HCT116 (cell line): ENCODE results near the gene EYA2.

Experiments
- CBX3 ChIP-seq: IDR thresholded peaks from 2 replicates; pipeline ENCODE4 v1.6.1; 2012; ENCODE audit warnings: low read depth
- POLR2A ChIP-seq: IDR thresholded peaks from 2 replicates; pipeline ENCODE4 v1.7.0; 2011; ENCODE audit warnings: borderline replicate concordance; ENCODE audit not compliant: insufficient read depth, insufficient read length; ENCODE audit errors: extremely low read depth
- POLR2AphosphoS5 ChIP-seq: IDR thresholded peaks from 2 replicates; pipeline ENCODE4 v1.6.1; 2011; ENCODE audit warnings: mild to moderate bottlenecking, low read depth, low read length, moderate library complexity
- TF ChIP-seq, protein P1 (sequence below), 3 experiments: fragments of 200-600 bp in 1 of 3; sonication (generic) in 1 of 3; IDR thresholded peaks in 2 of 3; conservative IDR thresholded peaks in 1 of 3; 2 replicates each; pipeline ENCODE4 v1.5.1; 2012 to 2017; ENCODE audit warnings: low read depth in 2 of 3, low read length in 2 of 3, antibody characterized with exemption in 1 of 3, borderline replicate concordance in 1 of 3, control low read depth in 1 of 3, mild to moderate bottlenecking in 1 of 3, mixed read lengths in 1 of 3, mixed run types in 1 of 3, moderate library complexity in 1 of 3; ENCODE audit not compliant: insufficient read depth in 1 of 3

DNA sequence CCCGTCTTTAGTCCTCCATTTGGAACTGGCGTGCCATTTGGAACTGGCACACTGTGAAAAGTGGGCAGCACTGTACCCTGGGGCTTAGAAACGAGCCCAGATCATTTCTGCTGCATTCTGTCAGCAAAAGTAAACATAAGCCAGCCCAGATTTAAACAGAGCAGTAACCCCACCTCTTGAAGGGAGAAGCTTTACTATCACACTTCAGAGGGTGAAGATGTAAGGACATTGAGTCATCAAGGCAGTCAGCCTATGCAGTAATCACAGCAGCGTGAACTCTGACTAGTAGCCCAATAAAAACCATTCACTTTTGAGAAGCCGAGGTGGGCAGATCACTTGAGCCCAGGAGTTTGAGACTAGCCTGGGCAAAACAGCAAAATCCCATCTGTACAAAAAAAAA, 216.9 kb downstream of the EYA2 start:
- no peak for TF ChIP-seq POLR2A
- TF ChIP-seq POLR2AphosphoS5, result no peak
- TF ChIP-seq, protein P1, sequence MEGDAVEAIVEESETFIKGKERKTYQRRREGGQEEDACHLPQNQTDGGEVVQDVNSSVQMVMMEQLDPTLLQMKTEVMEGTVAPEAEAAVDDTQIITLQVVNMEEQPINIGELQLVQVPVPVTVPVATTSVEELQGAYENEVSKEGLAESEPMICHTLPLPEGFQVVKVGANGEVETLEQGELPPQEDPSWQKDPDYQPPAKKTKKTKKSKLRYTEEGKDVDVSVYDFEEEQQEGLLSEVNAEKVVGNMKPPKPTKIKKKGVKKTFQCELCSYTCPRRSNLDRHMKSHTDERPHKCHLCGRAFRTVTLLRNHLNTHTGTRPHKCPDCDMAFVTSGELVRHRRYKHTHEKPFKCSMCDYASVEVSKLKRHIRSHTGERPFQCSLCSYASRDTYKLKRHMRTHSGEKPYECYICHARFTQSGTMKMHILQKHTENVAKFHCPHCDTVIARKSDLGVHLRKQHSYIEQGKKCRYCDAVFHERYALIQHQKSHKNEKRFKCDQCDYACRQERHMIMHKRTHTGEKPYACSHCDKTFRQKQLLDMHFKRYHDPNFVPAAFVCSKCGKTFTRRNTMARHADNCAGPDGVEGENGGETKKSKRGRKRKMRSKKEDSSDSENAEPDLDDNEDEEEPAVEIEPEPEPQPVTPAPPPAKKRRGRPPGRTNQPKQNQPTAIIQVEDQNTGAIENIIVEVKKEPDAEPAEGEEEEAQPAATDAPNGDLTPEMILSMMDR (IDR thresholded peaks at IDR 0.05 in 2 of 3, conservative IDR thresholded peaks at IDR 0.05 in 1 of 3; ENCODE audit: borderline replicate concordance in 1 of 3, insufficient read depth in 1 of 3, low read depth in 2 of 3, low read length in 2 of 3), result no peak
- TF ChIP-seq CBX3, result no peak
